T follicular helper cell (primary cell): Measurements from ENCODE around the gene KCNN3.

Source experiments
- DNase-seq: peaks from one replicate; pipeline ENCODE4 v3.0.0-alpha.2; 2020; ENCODE audit warnings: low read depth

KCNN3 gene

DNA sequence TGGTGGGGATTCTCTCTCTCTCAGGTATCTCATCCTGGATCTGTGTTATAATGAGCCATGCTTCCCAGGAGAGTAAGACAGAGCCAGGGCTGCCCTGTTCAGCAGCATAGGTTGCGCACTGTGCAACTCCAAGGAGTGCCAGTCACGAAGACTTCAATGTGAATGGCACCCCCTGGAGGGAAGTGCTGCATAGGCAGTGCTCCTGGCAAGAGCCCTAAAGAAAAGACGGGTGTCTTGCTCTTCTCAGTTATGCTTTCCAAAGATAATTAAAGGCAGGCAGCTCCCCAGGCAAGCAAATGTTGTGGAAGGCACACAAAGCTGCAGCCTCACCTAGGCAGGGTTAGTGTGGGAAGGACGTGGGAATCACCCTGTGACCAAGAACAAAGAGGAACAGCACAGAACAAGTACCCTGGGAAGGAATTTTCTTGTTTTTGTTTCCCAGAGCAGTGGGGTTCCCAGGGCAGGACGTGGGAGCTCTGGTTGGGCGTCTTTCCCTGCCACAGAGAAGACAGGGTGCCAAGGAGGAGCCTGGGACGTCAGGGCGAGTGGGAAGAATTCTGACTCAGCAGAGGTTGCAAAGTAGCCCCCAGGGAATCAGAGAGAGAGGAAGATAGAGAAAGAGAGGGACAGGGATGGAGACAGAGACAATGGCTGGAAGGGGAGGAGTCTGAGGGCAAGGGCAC, 120.9 kb downstream of the KCNN3 start:
- DNase-seq, result no peak

DNA sequence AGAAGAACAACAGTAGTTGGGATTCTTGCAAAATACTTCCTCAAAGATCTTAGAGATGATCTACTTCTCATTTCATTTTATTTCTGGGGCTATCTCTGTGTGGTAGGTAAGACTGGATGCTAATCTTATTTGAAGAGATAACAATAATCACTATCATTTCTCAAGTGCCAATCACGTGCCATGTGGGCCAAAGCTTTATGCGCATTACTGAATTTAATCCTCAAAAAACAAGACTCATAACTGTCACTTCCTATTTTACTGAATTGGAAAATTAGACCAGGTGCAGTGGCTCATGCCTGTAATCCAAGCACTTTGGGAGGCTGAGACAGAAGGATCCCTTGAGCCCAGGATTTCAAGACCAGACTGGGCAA, 121.7 kb downstream of the KCNN3 start:
- no peak for DNase-seq

DNA sequence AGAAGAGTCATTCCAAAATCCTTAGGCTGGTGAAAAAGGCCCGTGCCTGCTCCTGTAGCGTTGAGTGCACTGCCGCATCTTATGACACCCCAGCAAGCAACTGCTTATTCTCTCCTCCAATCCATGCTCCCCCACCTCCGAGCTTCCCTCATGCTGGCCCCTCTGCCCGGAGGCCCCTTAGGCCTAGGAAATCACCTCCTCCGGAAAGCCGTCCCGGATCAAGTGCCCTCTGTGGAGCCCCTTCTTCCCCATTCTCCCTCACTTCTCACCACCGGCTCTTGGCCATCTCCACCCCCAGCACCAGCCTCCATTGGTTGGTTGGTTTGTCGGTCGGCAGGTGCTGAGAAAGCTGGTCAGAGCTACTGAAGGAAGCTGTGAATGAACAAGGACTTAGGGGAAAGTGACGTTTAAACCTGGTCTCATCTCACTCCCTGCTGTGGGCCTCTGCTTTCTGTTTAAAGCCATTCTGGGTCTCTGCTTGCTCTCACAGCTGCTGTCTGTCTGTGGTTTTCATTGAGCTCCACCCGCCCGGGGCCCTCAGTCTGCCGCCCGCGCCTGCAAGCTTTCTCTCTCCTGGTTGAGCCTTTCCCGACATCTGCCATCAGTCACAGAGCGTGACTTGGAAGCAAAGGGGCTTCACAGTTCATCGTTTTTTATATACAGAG, 122.2 kb downstream of the KCNN3 start:
- no peak for DNase-seq

DNA sequence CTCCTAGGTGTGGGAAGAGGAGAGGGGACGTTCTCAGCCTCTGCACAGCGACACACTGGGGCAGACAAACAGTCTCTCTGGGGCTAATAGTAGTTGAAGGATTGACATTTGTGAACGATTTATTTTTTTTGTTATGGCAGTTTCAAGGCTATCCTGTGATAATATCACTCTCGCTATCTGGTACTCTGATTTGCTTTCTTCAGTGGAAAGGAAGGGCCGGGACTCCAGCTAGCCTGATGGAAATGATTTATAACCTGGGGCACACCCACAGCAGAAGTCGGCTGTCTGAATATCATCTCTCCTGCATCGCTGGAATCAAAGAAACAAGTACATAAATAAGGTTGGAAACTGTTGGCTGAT, 122.7 kb downstream of the KCNN3 start:
- DNase-seq, result no peak

DNA sequence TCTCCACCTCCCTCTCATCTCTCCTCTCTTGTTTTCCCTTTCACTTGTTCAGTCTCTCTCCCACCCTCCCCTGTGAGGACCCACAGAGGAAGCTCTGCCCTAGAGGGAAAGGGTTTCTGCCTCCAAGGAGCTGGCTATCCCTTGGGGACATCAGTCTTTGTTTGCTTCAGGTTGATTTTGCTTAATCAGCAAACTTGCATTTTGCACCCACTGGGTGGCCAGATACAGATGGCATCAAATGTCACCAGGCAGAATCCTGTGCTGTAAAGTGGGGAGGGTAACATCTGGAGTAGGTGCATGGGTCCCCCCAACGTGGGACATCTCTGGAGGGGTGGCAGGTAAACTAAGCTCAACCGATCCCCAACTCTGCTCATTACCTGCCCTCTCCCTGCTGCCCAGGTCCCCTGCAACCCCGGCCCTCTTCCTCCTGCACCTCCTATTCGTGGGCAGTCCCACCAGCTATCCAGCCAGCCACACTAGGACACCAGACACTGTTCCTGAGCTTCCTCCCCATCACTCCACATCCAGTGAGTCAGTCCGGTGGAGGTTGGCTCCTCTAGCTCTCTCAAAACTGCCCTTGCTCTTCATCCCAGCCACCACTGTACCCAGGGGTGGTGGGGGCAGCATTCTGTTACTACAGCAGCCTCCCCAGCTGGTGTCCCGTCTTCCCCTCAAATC, 123.3 kb downstream of the KCNN3 start:
- DNase-seq, result no peak

DNA sequence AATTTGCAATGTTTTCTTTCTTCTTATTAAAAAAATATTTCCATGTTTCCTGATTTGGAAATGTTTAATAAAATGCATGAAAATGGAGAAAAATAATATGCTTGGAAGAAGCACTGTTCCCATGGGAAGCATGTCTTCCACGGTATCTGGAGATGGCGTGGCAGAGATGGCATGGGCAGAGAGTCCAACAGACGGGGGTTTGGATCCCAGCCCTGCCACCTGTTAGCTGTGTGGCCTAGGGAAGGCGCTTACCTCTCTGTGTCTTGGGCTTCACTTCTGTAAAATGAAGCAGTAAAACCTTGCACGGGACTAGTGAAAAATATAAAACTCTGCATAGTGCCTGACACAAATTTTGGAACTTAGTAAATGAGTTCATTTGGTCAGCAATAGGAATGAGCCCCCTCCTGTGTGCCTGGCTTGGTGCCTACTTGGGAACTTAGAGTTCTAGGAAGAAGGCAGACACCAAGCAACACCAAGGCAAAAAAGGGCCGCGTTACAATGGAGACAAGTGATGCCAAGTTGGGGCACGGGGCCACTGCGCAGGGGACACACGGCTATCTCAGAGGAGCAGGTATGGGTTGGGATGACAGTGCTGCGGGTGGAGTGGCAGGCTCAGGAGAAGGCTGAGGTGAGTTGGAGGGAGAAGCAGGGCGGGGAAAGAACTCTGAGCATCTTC, 124.2 kb downstream of the KCNN3 start:
- no peak for DNase-seq

DNA sequence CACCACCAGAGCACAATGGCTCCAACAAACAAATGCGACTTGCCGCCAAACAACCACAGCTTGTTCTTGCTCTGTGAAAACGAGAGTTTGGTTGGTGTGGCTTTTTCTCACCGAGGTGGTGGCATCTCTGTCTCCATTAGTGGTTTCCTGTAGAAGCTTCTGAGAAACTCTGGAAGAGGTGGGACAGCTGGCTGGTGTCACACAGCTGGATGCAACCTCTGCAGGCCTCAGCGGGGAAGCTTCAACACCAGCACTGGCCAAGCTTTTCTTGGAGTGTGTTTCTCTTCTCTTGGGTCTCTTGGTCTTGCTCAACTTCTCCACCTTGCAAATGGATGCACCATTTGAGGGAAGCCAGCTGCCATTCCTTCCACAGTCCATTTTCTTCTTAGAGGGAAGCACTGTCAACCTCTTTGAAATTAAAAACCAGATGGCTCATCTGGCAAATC, 124.8 kb downstream of the KCNN3 start:
- DNase-seq, result no peak

DNA sequence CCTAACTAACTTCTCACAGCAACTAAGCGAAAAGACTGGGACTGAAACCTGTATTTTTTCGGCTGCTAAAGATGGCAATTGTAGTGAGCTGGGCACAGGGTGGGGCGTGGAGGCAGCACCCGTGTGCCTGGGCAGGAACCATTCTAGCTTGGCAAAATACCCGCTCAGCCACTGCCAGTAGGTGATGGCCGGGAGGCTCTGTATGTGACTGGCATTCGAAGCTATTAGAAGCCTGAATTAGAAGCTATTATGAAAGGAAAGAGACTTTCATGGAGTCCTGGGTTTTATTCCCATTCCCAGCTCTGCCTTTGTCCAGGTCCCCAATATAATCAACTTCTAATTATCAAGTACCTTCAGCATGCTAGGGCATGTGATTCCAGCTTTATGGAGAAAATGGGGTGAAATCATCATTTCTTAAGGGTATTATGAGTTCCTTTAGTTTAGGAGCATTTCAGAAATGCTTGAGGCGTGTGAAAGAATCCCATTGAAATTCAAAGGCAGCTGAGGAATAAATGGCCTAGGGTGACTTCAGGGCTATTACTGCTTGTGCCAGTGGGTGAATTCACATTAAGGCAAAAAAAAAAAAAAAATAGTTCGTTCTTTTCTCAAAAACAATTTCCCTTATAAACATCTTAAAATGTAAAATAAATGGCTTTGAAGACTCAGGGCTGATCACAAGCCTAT, 125.6 kb downstream of the KCNN3 start:
- DNase-seq, result no peak

DNA sequence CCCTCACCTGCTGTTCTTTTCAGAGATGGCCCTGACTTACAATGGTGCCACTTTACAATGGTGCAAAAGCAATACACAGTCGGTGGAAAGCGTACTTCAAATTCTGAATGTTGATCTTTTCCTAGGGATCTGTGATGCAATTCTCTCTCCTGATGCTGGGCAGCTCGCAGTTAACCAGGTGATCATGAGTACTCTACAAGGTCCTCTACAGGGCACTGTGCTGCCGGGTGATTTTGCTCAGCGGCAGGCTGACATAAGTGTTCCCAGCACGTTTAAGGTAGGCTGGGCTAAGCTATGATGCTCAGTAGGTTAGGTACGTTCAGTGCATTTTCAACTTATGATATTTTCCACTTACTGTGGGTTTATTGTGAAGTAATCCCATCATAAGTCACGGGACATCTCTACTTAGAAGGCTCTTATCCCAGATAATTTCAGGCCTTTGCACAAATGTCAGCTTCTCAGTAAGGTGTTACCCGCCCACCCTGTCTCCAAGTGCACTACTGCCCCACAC, 126.5 kb downstream of the KCNN3 start:
- DNase-seq, result no peak

DNA sequence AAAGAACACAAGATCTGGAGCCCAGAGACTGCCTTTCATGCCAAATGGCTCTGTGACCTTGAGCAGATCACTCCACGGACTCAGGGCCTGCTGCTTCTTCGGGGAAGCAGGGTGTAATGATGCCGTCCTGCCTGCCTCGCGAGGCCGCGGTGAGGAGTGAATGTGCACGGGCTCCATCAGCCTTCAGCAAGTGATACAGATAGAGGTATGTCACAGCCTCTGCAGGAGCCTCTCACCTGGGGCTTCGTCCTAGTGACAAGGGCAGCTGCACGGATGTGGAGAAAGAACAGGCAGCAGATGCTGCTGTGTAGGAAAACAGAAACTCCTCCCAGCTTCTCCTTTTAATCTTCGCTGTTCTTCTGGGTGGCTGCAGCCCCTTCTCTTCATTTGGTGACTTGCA, 127.5 kb downstream of the KCNN3 start:
- DNase-seq, result no peak

DNA sequence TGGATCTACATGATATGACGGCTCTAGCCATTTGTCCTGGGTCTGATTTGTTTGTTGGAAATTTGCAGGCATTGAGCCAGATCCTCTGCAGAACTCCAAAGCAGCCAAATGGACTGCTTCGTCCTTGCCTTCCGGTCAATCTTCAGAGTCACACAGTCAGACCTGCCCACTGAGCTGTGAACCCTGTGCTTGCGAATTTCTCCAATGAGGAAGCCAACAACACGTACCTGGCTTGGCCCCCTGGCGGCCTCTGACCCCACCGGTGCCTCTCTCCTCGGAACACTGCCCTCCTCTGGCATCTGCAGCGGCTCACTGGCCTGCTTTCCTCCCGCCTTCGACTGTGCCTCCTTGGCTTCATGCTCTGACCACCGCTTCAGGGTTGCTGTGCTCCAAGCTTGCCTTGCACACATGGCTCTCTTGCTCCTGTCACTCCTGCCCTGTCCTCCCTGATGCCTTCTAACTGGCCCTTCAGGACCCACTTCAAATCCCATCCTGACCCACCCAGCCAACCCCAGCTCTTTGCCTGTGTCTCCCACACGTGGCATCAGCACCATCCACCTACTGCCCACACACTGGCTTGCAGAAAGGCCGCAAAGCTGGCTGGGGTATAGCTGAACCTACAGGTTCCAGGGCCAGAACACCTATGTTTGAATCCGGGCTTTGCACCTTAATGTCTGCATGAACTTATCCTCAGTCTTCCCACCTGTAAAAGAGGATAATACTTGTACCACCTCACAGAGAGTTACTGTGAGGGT, 128.2 kb downstream of the KCNN3 start:
- DNase-seq, result no peak

DNA sequence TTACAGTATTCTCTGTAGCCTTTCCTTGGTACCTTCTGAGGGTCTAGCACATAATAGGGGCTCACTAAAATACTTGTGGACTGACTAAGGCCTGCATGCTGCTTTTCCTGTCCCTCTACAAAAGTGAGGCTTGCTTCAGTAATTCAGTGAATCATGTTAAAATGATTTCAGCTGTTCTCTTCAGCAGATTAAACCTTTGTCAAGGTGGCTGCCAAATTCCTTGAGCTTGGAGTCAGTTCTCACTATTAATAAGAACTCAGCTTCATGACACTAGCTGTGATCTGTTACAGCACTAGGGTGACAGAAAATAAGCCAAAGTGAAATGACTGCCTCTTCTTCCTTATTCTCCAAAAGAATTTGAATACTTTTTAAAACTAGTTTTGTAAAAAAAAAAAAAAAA, 128.8 kb downstream of the KCNN3 start:
- DNase-seq, result no peak

DNA sequence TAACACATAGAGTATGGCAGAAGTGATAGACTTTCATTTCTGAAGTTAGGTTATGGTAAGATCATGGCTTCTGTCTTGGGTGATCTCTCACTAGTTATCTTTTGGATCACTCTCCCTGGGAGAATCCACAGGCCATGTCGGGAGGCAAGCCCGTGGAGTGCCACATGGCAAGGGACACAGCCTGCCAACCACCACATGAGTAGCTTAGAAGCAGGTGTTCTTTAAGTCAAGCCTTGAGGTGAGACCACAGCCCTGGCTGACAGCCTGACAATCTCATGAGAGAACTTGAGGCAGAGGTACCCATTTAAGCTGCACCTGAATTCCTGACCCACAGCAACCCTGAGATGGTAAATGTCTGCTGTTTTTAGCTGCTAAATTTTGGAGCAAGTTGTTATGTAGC, 130.4 kb downstream of the KCNN3 start:
- DNase-seq, result no peak

DNA sequence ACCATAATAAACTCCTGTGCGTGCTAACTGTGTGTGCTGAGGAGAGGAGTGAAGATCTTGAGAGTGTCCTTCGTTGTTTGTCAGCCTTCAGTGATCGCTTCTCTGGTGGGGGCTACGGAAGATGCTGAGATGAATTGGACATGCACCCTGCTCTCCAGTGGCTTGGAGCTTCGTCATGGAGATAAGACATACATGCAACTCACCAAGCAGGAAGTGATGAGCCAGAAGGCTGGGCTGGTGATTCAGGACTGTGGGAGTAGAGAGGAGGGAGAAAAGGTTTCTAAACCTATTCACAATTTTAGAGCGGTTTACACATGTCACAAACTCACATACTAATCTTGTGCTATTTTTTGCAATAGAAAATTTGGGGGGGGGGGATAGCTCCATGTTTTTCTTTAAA, 133.2 kb downstream of the KCNN3 start:
- no peak for DNase-seq

DNA sequence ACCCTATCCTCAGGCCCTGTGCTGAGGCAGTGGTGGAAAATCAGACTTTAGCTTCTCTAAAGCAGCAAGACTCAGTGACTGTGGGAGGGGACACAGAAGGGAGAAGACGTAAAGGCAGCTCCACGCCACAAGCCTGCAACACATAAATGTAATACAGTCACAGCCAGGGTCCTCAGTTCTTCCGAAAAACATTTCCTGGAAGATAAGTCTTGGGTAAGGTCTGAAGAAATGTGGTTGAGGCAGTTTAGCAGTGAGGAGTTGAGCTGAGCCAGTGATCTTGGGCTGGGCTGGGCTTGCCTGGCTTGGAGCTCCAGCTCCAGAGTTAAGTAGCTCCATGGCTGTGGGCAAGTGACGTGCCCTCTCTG, 134.3 kb downstream of the KCNN3 start:
- DNase-seq, result no peak

DNA sequence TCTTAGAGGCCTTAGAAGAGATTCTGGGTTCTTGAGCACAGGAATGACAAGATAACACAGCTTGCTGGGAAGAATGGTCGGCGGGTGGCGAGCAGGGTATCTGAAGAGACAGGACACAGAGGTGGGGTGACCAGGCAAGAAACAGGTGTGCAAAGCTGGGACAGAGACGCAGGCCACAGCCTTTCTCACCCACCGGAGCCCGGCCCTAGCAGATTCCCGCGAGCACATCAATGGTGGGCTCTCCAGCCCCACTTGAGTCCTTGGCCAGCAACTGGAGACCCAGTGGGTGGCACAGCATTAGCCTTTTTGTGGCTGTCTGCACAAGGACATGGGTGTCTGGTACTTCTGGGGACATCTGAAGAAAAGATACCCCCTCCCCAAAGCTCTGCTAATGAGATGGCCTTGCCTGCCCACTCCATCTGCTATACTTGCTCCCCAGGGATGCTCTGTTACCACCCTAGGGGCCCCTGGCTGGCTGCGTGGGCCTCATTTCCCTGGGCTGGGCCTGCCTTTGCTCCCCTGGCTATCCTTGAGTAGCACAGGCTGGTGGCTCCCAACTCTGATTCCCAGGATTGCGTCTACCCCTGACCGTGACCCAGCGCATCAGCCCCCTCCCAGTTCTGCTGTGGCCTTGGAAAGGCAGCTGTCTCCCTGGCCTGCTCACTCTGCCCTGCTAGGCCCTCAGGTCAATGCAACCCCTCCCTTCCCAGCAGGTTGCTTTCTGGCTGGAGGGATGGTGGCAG, 134.8 kb downstream of the KCNN3 start:
- no peak for DNase-seq

DNA sequence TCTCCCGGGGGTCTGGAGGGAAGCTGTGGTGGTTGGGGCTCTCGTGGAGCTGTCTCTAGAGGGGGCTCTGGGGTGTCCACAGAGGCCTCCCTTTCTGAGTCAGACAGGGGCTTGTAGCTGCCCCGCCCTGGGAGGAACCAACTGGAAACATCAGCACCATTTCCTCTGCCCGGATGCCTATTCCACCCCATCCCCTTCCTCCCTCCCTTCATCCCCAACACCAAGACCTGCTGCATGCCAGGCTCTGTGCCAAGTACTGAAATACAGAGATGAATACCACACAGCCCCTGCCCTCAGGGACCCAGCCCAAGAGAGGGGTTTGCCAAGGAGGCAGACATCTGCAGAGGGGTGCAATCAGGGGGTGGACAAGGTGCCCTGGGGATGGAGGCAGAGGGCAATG, 136.5 kb downstream of the KCNN3 start:
- DNase-seq, result no peak

DNA sequence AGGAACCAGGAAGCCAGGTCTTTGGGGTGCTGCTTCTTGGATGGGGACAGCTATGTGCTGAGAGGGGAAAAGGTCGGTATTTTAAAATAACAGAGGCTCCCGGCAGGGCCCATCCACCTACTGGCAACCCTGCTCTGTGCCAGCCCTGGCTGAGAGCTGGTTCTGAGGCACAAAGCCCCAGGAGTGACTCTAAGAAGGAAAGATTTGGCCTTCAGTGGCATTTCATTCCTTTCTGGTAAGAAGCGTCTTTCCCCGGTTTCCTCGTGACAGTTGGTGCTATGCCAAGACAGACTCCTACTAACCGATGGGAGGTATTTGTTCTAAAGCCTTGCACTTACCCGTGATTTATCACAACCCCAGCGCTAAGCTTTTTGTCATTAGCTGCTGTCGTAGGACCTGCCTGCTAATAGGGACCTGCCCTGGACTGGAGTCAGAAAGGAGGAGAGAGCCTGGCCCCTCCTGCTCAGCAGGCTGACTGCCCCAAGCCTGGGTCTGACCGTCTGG, 139.0 kb downstream of the KCNN3 start:
- DNase-seq, result no peak

DNA sequence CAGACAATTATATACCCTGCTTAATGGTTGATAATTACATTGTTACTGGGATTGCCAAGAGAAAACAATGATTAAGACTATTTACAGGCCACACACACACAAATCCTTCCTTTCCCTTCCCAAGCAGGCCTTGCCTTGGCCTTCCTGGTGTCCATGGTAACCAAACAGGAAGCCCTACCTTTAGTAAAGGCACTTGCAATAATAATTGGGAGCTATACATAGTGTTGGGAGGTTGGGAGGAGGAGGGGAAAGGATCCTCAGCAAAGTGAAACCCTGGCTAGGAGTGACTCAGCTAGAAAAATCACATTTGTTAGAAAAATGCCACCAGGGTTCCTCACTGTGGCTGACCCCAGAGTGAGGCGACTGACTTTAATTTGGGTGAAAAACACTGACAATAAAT, 139.8 kb downstream of the KCNN3 start:
- no peak for DNase-seq

DNA sequence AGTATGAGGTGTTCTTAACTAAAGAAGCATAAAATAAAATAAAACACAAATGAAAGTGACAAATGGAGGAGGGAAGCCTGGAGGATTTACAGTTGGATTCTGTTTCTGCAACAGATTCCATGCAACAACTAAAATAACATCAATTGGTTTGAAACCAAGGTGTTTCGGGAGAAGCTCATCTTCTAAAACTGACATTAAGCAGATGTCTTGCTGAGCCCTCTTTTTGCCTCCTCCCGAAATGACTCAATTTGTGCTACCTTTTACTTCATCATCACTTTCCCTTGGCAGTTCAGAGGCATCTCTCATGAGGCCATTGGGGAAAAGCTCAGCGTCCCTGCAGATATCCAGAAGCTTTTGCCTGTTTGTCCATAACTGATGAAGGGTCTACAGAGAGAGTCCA, 140.5 kb downstream of the KCNN3 start:
- no peak for DNase-seq

DNA sequence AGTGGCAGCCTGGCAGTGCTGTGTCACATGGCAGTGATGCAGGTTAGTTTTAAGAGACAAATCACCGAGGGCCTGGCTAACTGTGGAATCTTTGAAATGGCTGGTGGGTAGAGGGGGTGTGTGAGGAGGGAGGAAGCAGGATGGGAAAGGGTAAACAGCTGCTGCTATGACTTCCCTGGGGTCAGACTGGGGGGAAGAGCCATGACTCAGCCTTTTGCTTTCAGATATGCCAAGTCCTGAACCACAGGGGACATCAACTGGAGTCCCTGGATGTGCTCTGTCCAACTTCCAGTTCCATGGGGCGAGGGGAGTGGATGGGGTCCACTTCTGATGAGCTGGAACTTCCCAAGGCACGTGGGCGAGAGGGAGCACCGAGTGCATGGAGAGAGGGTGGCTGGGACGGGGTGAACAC, 141.0 kb downstream of the KCNN3 start:
- DNase-seq, result no peak
